ENCODE measurements around the gene KANK4. TPM values are rescaled to one million over a fixed set of nuclear protein-coding genes. Genes with fewer than 3 reads are reported as not detected.

KANK4 gene
- total RNA-seq, 4 donors from 2014 or later = 14.5 TPM; not detected in 3

DNA sequence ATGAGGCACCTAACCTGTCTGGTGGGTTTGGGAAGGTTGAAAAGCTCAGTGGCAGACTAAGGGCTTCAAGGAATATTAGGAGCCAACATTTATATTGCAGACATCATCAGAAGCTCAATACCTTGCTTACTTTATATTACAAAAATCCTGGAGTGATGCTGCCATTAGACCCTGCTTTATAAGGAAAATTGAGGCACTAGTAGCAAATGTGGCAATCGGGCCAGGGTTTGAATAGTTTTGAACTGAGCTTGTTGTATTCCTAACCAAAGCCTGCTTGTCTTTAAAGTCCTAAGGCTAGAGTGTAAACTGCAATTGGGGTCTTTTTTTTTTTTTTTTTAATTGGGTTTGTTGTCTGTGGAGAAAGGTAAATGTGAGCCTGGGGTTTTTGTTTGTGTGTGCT, 110.3 kb downstream of the KANK4 start:
- DNase-seq = no peak
- intact Hi-C loops (cut with DNase I; ENCODE audit: low total_unique reads) = no loop called here
- Histone ChIP-seq H3K27me3 (no peaks in the 10 kb centered on the region), H3K4me1 (no peaks in the 10 kb centered on the region), H3K27ac (no peak overlapping the region), H3K4me3 (no peak overlapping the region), H3K9me3 (no peaks in the 10 kb centered on the region), H3K36me3 (no peaks in the 10 kb centered on the region)
- TF ChIP-seq, protein P1, sequence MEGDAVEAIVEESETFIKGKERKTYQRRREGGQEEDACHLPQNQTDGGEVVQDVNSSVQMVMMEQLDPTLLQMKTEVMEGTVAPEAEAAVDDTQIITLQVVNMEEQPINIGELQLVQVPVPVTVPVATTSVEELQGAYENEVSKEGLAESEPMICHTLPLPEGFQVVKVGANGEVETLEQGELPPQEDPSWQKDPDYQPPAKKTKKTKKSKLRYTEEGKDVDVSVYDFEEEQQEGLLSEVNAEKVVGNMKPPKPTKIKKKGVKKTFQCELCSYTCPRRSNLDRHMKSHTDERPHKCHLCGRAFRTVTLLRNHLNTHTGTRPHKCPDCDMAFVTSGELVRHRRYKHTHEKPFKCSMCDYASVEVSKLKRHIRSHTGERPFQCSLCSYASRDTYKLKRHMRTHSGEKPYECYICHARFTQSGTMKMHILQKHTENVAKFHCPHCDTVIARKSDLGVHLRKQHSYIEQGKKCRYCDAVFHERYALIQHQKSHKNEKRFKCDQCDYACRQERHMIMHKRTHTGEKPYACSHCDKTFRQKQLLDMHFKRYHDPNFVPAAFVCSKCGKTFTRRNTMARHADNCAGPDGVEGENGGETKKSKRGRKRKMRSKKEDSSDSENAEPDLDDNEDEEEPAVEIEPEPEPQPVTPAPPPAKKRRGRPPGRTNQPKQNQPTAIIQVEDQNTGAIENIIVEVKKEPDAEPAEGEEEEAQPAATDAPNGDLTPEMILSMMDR (IDR thresholded peaks at IDR 0.05) = no peak
- TF ChIP-seq POLR2A (IDR thresholded peaks at IDR 0.05) = no peak

DNA sequence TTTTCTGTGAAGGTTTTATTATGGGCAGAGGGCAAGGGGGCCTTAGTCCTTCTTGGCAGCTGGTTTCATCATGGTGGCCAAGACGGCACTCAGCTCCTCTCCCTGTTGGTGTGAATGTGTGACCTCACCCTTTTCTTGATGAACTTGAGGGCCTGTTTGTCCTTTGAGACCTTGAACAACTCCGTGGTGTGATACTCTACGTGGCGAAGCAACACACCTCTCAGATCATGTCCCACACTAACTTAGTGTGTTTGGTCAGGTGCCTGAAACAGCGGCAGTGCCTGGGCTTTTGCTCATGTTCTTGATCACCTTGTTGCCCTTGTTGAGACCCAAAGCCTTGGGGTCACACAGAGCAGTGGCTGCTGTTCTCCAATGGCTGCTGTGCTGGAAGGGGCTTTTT, 111.1 kb downstream of the KANK4 start:
- Histone ChIP-seq H3K4me1 (no peaks in the 10 kb centered on the region), H3K9me3 (no peaks in the 10 kb centered on the region), H3K4me3 (no peak overlapping the region), H3K27ac (no peak overlapping the region), H3K36me3 (no peaks in the 10 kb centered on the region), H3K27me3 (no peaks in the 10 kb centered on the region)
- intact Hi-C loops (cut with DNase I; ENCODE audit: low total_unique reads) = no loop called here
- no peak for DNase-seq
- TF ChIP-seq POLR2A (IDR thresholded peaks at IDR 0.05) = no peak
- TF ChIP-seq, protein P1 (IDR thresholded peaks at IDR 0.05) = no peak

DNA sequence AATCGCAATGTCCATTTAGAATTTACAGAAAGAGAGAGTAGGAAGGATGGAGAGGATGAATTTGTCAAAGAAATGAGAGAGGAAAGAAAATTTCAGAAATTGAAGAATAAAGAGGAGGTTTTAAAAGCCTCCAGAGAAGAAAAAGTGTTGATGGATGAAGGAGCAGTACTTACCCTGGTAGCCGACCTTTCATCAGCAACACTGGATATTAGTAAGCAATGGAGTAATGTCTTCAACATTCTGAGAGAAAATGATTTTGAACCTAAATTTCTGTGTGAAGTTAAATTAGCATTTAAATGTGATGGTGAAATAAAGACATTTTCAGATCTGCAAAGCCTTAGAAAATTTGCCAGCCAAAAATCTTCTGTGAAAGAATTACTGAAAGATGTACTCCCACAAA, 112.0 kb downstream of the KANK4 start:
- TF ChIP-seq, protein P1 (IDR thresholded peaks at IDR 0.05) = no peak
- TF ChIP-seq POLR2A (IDR thresholded peaks at IDR 0.05) = no peak
- H3K27me3 ChIP-seq = no peaks in the 10 kb centered on the region
- H3K9me3 ChIP-seq = no peaks in the 10 kb centered on the region
- no peaks in the 10 kb centered on the region for H3K36me3 ChIP-seq
- H3K27ac ChIP-seq = no peak overlapping the region
- H3K4me1 ChIP-seq = no peaks in the 10 kb centered on the region
- no peak for DNase-seq
- intact Hi-C loops (cut with DNase I; ENCODE audit: low total_unique reads) = no loop called here
- no peak overlapping the region for H3K4me3 ChIP-seq

DNA sequence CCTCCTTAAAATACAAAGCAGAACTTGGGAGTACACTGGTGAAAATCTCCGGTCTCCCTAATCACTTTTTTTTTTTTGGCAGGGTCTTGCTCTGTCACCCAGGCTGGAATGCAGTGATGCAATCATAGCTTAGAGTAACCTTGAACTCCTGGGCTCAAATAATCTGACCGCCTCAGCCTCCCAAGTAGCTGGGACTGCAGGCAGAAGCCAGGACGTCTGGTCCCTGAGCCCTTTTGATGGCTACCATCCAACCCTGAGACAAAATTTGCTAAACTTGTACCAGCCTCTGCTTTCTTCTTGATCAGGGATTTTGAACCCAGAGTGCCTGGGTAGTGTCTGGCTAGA, 120.5 kb downstream of the KANK4 start:
- no peaks in the 10 kb centered on the region for H3K9me3 ChIP-seq
- H3K27ac ChIP-seq = no peak overlapping the region
- no peak for TF ChIP-seq POLR2A (IDR thresholded peaks at IDR 0.05)
- TF ChIP-seq, protein P1 (IDR thresholded peaks at IDR 0.05) = no peak
- no peak for DNase-seq
- H3K36me3 ChIP-seq = no peaks in the 10 kb centered on the region
- intact Hi-C loops (cut with DNase I; ENCODE audit: low total_unique reads) = no loop called here
- H3K4me1 ChIP-seq = no peaks in the 10 kb centered on the region
- no peak overlapping the region for H3K4me3 ChIP-seq
- H3K27me3 ChIP-seq = no peaks in the 10 kb centered on the region

DNA sequence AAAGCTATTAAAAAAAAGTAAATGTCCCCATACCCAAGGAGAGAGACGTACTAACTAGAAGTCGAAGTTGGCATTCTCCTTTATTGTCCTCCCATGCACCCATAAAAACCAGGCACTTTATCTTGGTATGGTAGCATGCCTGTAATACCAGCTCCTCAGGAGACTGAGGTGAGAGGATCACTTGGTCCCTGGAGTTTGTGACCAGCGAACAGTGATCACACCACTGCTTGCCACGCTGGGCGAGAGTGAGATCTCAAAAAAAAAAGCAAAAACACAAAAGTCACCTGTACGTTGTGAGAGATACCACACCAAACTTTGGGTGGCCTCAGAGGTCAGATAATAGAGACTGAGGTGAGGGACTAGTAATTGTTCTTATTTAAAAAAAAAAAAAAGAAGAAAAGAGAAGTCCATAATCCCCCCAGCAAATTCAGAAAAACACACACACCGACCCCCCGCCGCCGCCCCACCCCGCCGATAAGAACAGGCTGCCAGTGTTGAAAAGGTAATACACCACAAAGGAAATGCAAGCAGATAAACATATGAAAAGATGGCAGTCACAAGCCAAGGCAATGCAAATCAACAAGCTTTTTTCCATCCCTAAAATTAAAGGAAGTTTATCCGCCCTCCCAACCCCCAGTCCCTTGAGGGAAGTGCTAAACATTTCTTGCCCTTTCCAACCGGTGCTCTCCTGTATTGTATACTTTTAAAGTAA, 121.0 kb downstream of the KANK4 start:
- H3K9me3 ChIP-seq = no peaks in the 10 kb centered on the region
- intact Hi-C loops (cut with DNase I; ENCODE audit: low total_unique reads) = no loop called here

More for the DNA sequence above, 121.0 kb downstream of the KANK4 start:
- Histone ChIP-seq H3K27me3 (no peaks in the 10 kb centered on the region), H3K4me3 (no peak overlapping the region), H3K36me3 (no peaks in the 10 kb centered on the region), H3K4me1 (no peaks in the 10 kb centered on the region), H3K27ac (no peak overlapping the region)
- no peak for TF ChIP-seq POLR2A (IDR thresholded peaks at IDR 0.05)
- TF ChIP-seq, protein P1 (IDR thresholded peaks at IDR 0.05) = no peak
- DNase-seq = no peak

Data from uterus (tissue), 4 donors.